ENCODE results near the gene EVI5L. TPM values are rescaled to one million over a fixed set of nuclear protein-coding genes. Genes with fewer than 3 reads are reported as not detected.
A peak's percentile ranks its signal among the peaks of the same experiment; 100 is the strongest.

Gene EVI5L
- total RNA-seq, 2 experiments from 2014 or later: 9.6 to 10.4 TPM

DNA sequence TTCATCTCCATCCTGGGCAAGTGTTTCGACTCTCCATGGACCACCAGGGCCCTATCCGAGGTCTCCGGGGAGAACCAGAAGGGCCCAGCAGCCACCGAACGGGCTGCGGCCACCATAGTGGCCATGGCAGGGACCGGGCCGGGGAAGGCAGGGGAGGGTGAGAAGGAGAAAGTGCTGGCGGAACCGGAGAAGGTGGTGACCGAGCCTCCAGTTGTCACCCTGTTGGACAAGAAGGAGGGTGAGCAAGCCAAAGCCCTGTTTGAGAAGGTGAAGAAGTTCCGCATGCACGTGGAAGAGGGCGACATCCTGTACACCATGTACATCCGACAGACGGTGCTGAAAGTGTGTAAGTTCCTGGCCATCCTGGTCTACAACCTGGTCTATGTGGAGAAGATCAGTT lies 68.9 kb downstream of the EVI5L start:
- Mint-ChIP-seq H3K36me3 (no peaks in the 10 kb centered on the region), H3K9me3 (no peaks in the 10 kb centered on the region), H3K4me1 (peaks cover 7% of the 10 kb centered on the region), H3K4me3 (no peak overlapping the region), H3K27me3 (no peaks in the 10 kb centered on the region), H3K27ac (no peak overlapping the region)
- DNase-seq (no peak), ATAC-seq (ENCODE audit: low read depth) (no peak)
- POLR2A ChIA-PET: interaction anchor here (1.3 kb wide), 1 partner anchor 21 kb away, joined by 3 read pairs; the partner anchor contains the start of gene SNAPC2

DNA sequence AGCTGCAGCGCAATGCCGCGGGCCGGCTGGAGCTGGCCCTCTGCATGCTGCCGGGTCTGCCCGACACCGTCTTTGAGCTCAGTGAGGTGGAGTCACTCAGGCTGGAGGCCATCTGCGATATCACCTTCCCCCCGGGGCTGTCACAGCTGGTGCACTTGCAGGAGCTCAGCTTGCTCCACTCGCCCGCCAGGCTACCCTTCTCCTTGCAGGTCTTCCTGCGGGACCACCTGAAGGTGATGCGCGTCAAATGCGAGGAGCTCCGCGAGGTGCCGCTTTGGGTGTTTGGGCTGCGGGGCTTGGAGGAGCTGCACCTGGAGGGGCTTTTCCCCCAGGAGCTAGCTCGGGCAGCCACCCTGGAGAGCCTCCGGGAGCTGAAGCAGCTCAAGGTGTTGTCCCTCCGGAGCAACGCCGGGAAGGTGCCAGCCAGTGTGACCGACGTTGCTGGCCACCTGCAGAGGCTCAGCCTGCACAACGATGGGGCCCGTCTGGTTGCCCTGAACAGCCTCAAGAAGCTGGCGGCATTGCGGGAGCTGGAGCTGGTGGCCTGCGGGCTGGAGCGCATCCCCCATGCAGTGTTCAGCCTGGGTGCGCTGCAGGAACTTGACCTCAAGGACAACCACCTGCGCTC lies 69.8 kb downstream of the EVI5L start:
- peaks cover 9% of the 10 kb centered on the region for H3K4me1 Mint-ChIP-seq
- H3K36me3 Mint-ChIP-seq: no peaks in the 10 kb centered on the region
- POLR2A ChIA-PET: interaction anchor here (1.3 kb wide), 1 partner anchor 21 kb away, joined by 3 read pairs; the partner anchor contains the start of gene SNAPC2

DNA sequence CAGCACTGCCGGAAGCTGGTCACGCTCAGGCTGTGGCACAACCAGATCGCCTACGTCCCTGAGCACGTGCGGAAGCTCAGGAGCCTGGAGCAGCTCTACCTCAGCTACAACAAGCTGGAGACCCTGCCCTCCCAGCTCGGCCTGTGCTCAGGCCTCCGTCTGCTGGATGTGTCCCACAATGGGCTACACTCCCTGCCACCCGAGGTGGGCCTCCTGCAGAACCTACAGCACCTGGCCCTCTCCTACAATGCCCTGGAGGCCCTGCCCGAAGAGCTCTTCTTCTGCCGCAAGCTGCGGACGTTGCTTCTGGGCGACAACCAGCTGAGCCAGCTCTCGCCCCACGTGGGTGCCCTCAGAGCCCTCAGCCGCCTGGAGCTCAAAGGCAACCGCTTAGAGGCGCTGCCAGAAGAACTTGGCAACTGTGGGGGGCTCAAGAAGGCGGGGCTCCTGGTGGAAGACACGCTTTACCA lies 70.4 kb downstream of the EVI5L start:
- no peak overlapping the region for H3K27ac Mint-ChIP-seq
- no peak for DNase-seq
- no peak for ATAC-seq (ENCODE audit: low read depth)
- H3K9me3 Mint-ChIP-seq: no peaks in the 10 kb centered on the region
- POLR2A ChIA-PET: no interaction called here
- no peaks in the 10 kb centered on the region for H3K27me3 Mint-ChIP-seq
- no peak overlapping the region for H3K4me3 Mint-ChIP-seq
- H3K4me1 Mint-ChIP-seq: peaks cover 13% of the 10 kb centered on the region
- no peaks in the 10 kb centered on the region for H3K36me3 Mint-ChIP-seq

More for the DNA sequence above, 69.8 kb downstream of the EVI5L start:
- Mint-ChIP-seq H3K9me3 (no peaks in the 10 kb centered on the region), H3K27ac (no peak overlapping the region), H3K27me3 (no peaks in the 10 kb centered on the region), H3K4me3 (no peak overlapping the region)
- DNase-seq (no peak), ATAC-seq (ENCODE audit: low read depth) (no peak)

DNA sequence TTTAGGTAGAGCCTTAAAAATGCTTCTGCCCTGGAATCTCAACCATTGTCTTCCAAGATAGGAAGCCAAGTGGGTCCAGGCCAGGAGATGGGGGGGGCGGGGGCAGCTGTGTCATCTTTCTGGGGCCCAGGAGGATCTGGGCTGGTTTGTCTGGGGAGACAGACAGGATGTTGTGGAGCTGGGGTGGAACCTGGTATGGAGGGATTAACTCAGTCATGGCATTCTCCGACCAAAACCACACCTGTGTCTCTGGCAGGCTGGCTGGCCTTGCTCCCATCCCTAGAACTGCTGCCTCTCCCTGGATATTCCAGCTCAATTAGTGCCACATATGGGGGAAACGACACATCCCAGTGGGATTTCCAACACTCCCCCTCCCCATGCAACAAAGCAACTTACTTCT lies 70.9 kb downstream of the EVI5L start:
- Mint-ChIP-seq H3K4me1 (peaks cover 15% of the 10 kb centered on the region), H3K27ac (no peak overlapping the region)
- POLR2A ChIA-PET: no interaction called here

DNA sequence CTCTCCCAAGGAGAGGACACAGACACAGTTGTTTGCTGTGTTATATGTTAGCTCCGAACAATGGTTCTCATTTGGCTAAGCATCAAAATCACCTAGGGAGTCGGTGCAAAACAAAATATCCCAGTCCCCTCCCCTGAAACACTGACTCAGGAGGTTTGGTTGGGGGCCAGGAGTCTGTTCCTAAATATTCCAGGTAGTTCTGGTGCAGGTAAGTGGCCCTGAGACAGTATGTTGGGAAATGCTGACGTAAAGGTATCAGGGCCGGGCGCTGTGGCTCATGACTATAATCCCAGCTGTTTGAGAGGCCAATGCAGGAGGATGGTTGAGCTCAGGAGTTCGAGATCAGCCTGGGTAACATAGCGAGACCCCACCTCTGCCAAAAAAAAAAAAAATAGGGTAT lies 71.3 kb downstream of the EVI5L start:
- no peaks in the 10 kb centered on the region for H3K9me3 Mint-ChIP-seq
- POLR2A ChIA-PET: interaction anchor here (0.7 kb wide), 1 partner anchor 19 kb away, joined by 3 read pairs; no protein-coding TSS in a partner anchor
- no peak for ATAC-seq (ENCODE audit: low read depth)
- no peaks in the 10 kb centered on the region for H3K27me3 Mint-ChIP-seq
- H3K4me1 Mint-ChIP-seq: peaks cover 15% of the 10 kb centered on the region
- H3K27ac Mint-ChIP-seq: no peak overlapping the region
- no peak for DNase-seq
- no peak overlapping the region for H3K4me3 Mint-ChIP-seq
- H3K36me3 Mint-ChIP-seq: peaks cover 2% of the 10 kb centered on the region

More for the DNA sequence above, 70.9 kb downstream of the EVI5L start:
- H3K27me3 Mint-ChIP-seq: no peaks in the 10 kb centered on the region
- H3K36me3 Mint-ChIP-seq: peaks cover 2% of the 10 kb centered on the region
- DNase-seq (no peak), ATAC-seq (ENCODE audit: low read depth) (no peak)
- H3K9me3 Mint-ChIP-seq: no peaks in the 10 kb centered on the region
- no peak overlapping the region for H3K4me3 Mint-ChIP-seq

DNA sequence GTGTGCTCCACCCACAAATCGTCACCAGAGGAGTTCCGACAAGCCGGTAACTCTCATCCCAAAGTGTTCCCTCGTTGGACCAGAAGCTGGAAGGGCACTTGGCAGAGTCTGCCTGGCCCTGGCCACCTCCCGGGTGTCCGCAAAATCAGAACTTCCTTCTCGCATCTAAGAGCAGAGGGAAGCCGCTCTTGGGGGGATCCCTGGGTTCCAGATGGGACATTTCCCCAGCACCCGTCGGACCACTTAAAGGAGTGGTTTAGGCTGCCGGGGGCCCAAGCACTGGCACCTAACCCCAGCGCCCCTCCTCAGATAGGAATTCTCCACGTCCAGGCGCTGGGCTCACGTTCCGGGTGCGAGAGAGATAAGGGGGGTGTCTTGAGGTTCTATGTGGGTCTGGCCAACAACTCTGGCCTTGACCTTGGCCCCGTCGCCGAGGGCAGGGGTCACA lies 72.8 kb downstream of the EVI5L start:
- no peaks in the 10 kb centered on the region for H3K27me3 Mint-ChIP-seq
- DNase-seq: no peak
- H3K4me3 Mint-ChIP-seq: peak overlapping the region; percentile 90
- peak overlapping the region; percentile 92 for H3K27ac Mint-ChIP-seq
- no peaks in the 10 kb centered on the region for H3K9me3 Mint-ChIP-seq
- peaks cover 2% of the 10 kb centered on the region for H3K36me3 Mint-ChIP-seq
- no peak for ATAC-seq (ENCODE audit: low read depth)
- H3K4me1 Mint-ChIP-seq: peaks cover 15% of the 10 kb centered on the region
- POLR2A ChIA-PET: interaction anchor here (0.8 to 1.6 kb wide), 11 partner anchors 10 to 364 kb away, joined by 3 to 22 read pairs (median 4); partner anchors contain the start of genes SNAPC2 and TIMM44

DNA sequence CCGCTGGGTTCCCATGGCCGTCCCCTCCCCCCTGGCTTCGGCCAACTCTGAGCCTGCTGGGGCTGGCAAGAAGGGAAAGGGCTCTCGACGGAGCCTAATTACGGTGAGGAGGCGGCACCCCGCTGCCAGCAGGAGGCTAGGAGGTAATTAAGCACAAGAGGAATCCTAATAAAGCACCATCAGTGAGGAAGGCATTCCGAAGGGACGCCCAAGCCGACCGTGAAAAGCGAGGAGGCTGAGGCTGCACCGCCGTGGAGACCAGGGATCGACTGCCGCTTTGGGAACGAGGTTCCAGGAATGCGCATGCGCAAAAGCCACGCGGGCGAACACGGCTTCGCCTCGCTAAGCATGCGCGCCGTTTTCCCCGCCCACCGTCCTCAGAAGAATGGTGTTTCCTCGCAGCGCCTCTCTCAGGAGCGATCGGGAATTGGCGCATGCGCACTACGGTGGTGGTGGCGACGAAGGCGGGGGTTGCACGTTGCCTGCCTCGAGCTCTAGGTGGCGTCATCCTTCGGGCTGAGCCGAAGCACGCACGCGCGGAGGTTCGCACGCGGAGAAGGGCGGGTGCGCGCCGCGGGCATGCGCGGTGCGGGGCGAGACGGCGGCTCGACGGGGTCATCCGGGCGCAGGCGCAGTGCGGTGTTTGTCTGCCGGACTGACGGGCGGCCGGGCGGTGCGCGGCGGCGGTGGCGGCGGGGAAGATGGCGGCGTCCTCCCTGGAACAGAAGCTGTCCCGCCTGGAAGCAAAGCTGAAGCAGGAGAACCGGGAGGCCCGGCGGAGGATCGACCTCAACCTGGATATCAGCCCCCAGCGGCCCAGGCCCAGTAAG lies 73.4 kb downstream of the EVI5L start, which contains the start of gene MAP2K7:
TSS of gene MAP2K7 (plus strand) at position 634 of the 830 bp plus-strand sequence. CDS start at position 702, 68 bp downstream.
- Mint-ChIP-seq H3K4me1 (peaks cover 15% of the 10 kb centered on the region), H3K36me3 (peaks cover 2% of the 10 kb centered on the region), H3K4me3 (peak within 1 kb of the TSS; percentile 90), H3K27me3 (no peaks in the 10 kb centered on the region), H3K9me3 (no peaks in the 10 kb centered on the region), H3K27ac (peak within 1 kb of the TSS; percentile 92)
- DNase-seq (peak; percentile 100), ATAC-seq (ENCODE audit: low read depth) (peak; percentile 86)
- POLR2A ChIA-PET: interaction anchor here (0.8 to 1.6 kb wide), 13 partner anchors 9 to 364 kb away, joined by 3 to 22 read pairs (median 4); partner anchors contain the start of genes SNAPC2 and TIMM44

DNA sequence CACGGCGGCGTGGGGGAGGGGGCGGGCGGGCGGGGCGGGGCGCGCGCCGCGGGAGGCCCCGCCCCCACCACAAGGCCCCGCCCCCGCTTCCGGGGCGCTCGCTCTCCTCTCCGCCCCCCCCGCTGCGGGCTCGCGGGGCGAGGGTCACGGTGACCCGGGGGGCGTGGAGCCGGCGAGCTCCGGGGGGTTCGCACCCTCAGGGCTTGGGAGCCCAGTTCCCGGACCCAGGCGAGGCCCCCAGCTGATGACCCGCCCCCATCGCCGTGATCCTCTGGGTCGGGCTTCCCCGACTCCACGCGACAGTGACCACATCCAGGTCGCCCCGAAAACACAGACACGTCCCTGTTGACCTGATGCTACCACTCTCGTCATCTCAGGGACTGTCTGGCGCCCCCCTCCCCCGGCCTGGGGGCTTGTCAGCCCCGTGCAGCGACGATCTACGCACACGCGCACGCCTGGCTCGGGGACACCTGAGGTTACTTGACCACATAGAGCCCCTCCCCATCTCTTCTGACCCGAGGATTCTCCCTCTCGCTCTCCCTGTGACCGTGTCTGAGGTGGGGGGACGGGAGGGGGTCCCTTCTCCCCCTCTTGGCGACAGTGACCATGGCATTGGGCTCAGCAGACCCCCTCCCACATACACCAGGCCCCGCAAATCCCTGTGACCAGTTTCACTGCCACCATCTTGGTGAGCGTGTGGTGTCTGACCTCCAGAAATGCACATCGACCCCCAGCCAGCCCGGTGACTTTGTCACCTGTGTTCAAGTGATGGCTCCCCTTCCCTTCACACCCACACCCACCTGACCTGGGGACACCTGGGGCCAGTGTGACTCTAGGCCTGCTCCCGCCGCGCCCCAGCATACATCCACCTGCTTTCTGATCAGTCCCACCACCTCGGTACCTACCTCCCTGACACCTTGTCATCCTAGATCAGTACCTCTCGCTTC lies 74.3 kb downstream of the EVI5L start:
- Mint-ChIP-seq H3K27ac (peak overlapping the region; percentile 92), H3K36me3 (peaks cover 2% of the 10 kb centered on the region), H3K4me1 (peaks cover 15% of the 10 kb centered on the region), H3K27me3 (no peaks in the 10 kb centered on the region), H3K4me3 (peak overlapping the region; percentile 87), H3K9me3 (no peaks in the 10 kb centered on the region)
- ATAC-seq (ENCODE audit: low read depth): peak; percentile 40
- POLR2A ChIA-PET: interaction anchor here (0.9 to 1.6 kb wide), 11 partner anchors 8 to 363 kb away, joined by 3 to 22 read pairs (median 3); partner anchors contain the start of gene SNAPC2
- DNase-seq: no peak

DNA sequence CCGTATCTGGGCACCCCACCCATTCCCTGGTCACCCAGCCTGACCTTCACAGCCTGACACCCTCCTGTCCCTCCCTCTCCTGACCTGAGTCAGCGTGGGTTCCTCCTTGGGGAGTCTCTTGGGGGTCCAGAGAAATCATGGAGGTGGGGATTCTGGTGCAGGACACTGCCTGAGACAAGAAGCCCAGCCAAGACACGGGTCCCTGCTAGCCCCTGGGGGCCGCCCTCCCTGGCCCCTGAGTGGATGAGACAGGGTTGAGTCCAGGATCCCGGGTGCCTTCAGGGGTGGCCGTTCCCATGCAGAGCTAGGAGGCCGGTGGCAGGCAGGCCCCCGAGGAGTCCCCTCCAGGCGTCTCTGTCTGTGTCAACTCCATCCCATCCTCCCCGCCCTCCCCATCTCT lies 75.2 kb downstream of the EVI5L start:
- no peak for ATAC-seq (ENCODE audit: low read depth)
- Mint-ChIP-seq H3K27ac (peak overlapping the region; percentile 92), H3K9me3 (no peaks in the 10 kb centered on the region), H3K4me3 (peak overlapping the region; percentile 87), H3K27me3 (no peaks in the 10 kb centered on the region), H3K36me3 (peaks cover 2% of the 10 kb centered on the region), H3K4me1 (peaks cover 15% of the 10 kb centered on the region)
- no peak for DNase-seq
- POLR2A ChIA-PET: no interaction called here

DNA sequence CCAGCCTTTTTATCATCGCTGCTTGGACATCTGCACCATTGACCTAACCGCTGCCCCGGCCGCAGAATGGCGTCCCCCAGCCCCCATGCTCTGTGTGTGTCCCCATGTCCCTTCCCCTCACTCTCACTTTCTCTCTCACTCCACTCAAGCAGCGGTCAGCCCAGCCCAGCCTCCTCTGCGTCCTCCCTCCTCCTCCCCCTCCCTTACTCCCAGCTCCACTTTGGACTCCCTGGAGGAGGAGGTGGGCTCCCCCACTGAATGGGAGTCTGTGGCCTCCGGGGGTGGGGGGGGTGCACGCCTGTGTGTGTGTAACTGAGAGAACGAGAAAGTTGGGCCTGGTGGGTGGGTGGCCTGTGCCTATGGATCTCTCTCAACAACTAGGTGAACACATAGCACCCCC lies 75.8 kb downstream of the EVI5L start:
- H3K9me3 Mint-ChIP-seq: no peaks in the 10 kb centered on the region
- peak overlapping the region; percentile 58 for H3K4me3 Mint-ChIP-seq
- ATAC-seq (ENCODE audit: low read depth) (no peak), DNase-seq (no peak)
- peak overlapping the region; percentile 79 for H3K27ac Mint-ChIP-seq
- H3K27me3 Mint-ChIP-seq: no peaks in the 10 kb centered on the region
- H3K4me1 Mint-ChIP-seq: peaks cover 15% of the 10 kb centered on the region
- POLR2A ChIA-PET: no interaction called here
- peaks cover 5% of the 10 kb centered on the region for H3K36me3 Mint-ChIP-seq

DNA sequence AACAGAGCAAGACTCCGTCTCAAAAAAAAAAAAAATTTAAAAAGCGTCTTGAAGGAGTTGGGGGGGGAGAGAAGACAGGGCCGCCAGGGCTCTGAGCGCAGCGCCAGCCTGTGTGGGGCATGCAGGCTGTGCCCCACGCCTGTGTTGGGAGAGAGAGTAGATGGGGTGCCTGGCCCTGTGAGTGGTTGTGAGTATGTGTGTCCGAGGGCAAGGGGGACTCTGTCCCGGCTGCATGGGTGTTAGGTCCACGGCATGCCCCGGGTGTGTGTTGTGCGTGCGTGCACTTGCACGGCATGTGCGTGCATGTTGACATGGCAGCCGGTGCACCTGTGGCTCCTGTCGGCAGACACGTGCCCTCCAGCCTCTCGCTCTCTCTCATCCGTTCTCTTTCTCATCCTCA lies 77.1 kb downstream of the EVI5L start:
- H3K27ac Mint-ChIP-seq: no peak overlapping the region
- no peaks in the 10 kb centered on the region for H3K9me3 Mint-ChIP-seq
- DNase-seq (no peak), ATAC-seq (ENCODE audit: low read depth) (no peak)
- POLR2A ChIA-PET: no interaction called here
- H3K4me1 Mint-ChIP-seq: peaks cover 15% of the 10 kb centered on the region
- H3K36me3 Mint-ChIP-seq: peaks cover 7% of the 10 kb centered on the region
- H3K4me3 Mint-ChIP-seq: no peak overlapping the region
- H3K27me3 Mint-ChIP-seq: no peaks in the 10 kb centered on the region

DNA sequence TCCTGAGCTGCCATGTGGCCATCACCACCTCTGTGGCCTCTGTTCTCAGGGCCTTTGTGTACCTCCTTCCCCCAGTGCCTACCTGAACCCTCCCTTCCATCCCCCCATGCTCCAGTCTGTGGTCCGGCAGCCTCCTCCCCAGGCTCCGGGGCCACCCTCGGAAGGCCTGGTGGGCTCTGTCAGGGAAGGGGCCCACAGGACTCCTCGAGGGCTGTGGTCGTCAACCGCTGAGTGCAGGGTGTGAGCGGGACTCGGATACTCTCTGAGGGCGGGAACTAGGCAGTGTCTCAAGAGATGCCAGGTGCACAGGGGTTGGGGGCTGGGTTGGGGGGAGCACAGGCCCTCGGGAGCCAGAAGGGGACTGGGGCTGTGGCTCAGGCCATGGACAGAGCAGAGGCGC lies 77.5 kb downstream of the EVI5L start:
- Mint-ChIP-seq H3K4me3 (no peak overlapping the region), H3K9me3 (no peaks in the 10 kb centered on the region), H3K27me3 (no peaks in the 10 kb centered on the region), H3K27ac (no peak overlapping the region), H3K4me1 (peaks cover 13% of the 10 kb centered on the region), H3K36me3 (peaks cover 7% of the 10 kb centered on the region)
- ATAC-seq (ENCODE audit: low read depth) (no peak), DNase-seq (no peak)
- POLR2A ChIA-PET: no interaction called here

Data from activated naive CD8-positive, alpha-beta T cell treated with anti-CD3 and anti-CD28 coated beads, Interleukin-2, amount 10 ng/mL, durations not matched to agents 7 days and 5 days (primary cell).